Fibroblast of villous mesenchyme (primary cell): Measurements from ENCODE around the gene SNAP91. TPM values are rescaled to one million over a fixed set of nuclear protein-coding genes. Genes with fewer than 3 reads are reported as not detected.

Source experiments
- DNase-seq: peaks from one replicate; pipeline ENCODE4 v3.0.0-alpha.2; 2010; ENCODE audit warnings: low read depth
- H3K4me3 ChIP-seq: 2 replicates; pipeline ENCODE4 v1.5.1; 2011; ENCODE audit warnings: low read depth, mild to moderate bottlenecking, low read length
- total RNA-seq: library from RNA; depleted of rRNA; stranded (reverse); fragments of >200 nt; gene quantifications from 2 replicates; pipeline ENCODE4 v1.2.3, GENCODE V29; 2012
- TF ChIP-seq, protein P1 (sequence below): IDR thresholded peaks from 2 replicates; pipeline ENCODE4 v1.5.1; 2012; ENCODE audit warnings: low read depth, mild to moderate bottlenecking, low read length; ENCODE audit not compliant: insufficient read depth

Gene SNAP91
- total RNA-seq, 1 donor, result under 0.01 TPM

DNA sequence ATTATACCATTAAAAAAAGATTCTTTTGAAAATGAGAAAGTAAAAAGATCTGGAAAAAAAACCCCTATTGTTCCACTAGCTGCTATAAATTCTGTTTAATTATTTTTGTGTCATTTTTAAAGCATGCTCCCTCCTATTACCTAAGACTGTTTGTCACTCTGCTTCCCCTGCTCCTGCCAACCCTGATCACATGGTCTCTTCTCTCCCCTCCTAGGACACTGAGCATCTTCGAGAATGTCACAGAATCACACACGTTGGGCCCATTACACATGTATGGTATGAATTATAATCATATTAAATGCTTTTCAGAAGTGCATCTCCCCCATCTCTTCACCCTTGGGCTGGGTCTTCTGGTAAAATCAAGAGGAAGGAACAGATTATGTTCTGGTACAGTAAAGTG lies 6.2 kb downstream of the SNAP91 start:
- TF ChIP-seq, protein P1, sequence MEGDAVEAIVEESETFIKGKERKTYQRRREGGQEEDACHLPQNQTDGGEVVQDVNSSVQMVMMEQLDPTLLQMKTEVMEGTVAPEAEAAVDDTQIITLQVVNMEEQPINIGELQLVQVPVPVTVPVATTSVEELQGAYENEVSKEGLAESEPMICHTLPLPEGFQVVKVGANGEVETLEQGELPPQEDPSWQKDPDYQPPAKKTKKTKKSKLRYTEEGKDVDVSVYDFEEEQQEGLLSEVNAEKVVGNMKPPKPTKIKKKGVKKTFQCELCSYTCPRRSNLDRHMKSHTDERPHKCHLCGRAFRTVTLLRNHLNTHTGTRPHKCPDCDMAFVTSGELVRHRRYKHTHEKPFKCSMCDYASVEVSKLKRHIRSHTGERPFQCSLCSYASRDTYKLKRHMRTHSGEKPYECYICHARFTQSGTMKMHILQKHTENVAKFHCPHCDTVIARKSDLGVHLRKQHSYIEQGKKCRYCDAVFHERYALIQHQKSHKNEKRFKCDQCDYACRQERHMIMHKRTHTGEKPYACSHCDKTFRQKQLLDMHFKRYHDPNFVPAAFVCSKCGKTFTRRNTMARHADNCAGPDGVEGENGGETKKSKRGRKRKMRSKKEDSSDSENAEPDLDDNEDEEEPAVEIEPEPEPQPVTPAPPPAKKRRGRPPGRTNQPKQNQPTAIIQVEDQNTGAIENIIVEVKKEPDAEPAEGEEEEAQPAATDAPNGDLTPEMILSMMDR, result no peak
- no peak for DNase-seq
- H3K4me3 ChIP-seq, result no peak overlapping the region

DNA sequence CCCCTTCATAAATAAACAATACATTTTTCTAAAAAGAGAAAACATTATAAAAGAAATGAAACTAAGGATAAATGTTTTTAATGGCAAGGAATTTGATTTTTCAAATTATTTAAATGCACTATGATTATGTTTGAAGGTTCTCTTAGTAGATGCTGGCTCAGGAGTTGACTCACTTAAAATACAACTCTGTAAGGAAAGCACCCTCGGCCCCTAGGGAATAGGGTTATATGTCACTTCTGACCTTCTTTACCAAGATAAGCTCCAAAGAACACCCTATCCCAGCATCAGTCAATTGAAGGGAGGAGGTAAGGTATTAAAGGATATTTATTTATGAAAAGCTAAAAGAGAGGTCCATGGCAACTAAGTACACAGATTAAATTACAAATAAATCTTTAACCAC lies 6.8 kb downstream of the SNAP91 start:
- H3K4me3 ChIP-seq, result no peak overlapping the region
- TF ChIP-seq, protein P1, result no peak
- DNase-seq, result no peak

- TF ChIP-seq, protein P1, result no peak
- no peak for DNase-seq
- no peak overlapping the region for H3K4me3 ChIP-seq
Measured at GRCh38 chr6:83696674-83697073, 12.2 kb downstream of the SNAP91 start.

GRCh38 chr6:83685481-83685880 lies 23.4 kb downstream of the SNAP91 start:
- no peak for DNase-seq
- TF ChIP-seq, protein P1, result no peak
- no peak overlapping the region for H3K4me3 ChIP-seq

- TF ChIP-seq, protein P1, result no peak
Measured at GRCh38 chr6:83677791-83678190, 31.1 kb downstream of the SNAP91 start.

DNA sequence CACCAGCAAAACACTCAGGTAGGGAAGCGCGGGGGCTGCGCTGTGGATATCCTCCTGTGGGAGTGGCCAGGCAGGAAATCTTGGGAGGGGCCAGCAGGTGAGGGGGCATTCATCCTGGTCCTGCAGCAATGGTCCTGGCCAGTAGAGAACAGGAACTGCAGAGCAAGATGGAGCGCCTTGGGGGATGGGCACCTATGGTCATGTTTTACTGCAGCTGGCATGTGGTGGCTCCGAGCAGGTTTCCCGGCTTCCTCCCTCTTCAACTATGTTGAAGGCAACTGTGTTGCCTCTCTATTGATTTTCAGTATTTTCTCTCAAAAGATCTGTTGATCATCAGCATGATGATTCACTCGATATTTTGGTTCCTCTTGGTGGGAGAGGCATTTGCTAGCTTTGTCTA lies 70.9 kb downstream of the SNAP91 start:
- DNase-seq, result no peak
- no peak overlapping the region for H3K4me3 ChIP-seq
- TF ChIP-seq, protein P1, result no peak

More at GRCh38 chr6:83677791-83678190, 31.1 kb downstream of the SNAP91 start:
- DNase-seq, result no peak
- H3K4me3 ChIP-seq, result no peak overlapping the region

- TF ChIP-seq, protein P1, result no peak
- no peak overlapping the region for H3K4me3 ChIP-seq
- no peak for DNase-seq
Measured at GRCh38 chr6:83636800-83637199, 72.1 kb downstream of the SNAP91 start.
